Right lung (tissue), 5 donors: Measurements from ENCODE around the gene NXN. TPM values are rescaled to one million over a fixed set of nuclear protein-coding genes. Genes with fewer than 3 reads are reported as not detected.
"Not testable (repeated sequence)": the region's sequence is repeated elsewhere in the genome, so short reads cannot be mapped to it uniquely, and the experiment has no call there.

ENCODE experiments used
- DNase-seq, 2 donors: peaks; one replicate each; pipeline ENCODE4 v3.0.0-alpha.2; 2013
- polyA plus RNA-seq, 5 donors: library from polyadenylated mRNA; unstranded; fragments of 120-200 nt; gene quantifications; one replicate each; pipeline versions ENCODE4 v1.2.1 to v1.2.3, GENCODE V29; 2013; ENCODE audit warnings: inconsistent platforms in 1 of 5, low replicate concordance in 1 of 5; ENCODE audit not compliant: insufficient read length in 5 of 5, insufficient read depth in 1 of 5

The NXN gene
- polyA plus RNA-seq, 5 donors, result 42.3 to 63.5 (median 59.9) TPM

- DNase-seq, result no peak
Measured at GRCh38 chr17:835263-835662, 144.3 kb downstream of the NXN start.

GRCh38 chr17:834136-834535, 145.4 kb downstream of the NXN start:
- no peak for DNase-seq

GRCh38 chr17:830950-831349, 148.6 kb downstream of the NXN start:
- DNase-seq, result no peak

GRCh38 chr17:830381-830780, 149.2 kb downstream of the NXN start:
- DNase-seq, result no peak

GRCh38 chr17:829614-830013, 150.0 kb downstream of the NXN start:
- not testable (repeated sequence) for DNase-seq

GRCh38 chr17:828761-829160, 150.8 kb downstream of the NXN start:
- no peak for DNase-seq

- DNase-seq, result no peak
Measured at GRCh38 chr17:826778-827177, 152.8 kb downstream of the NXN start.

GRCh38 chr17:825216-825615, 154.4 kb downstream of the NXN start:
- DNase-seq, result no peak

- no peak for DNase-seq
Measured at GRCh38 chr17:824378-824777, 155.2 kb downstream of the NXN start.

- DNase-seq, result no peak
Measured at GRCh38 chr17:823501-823902, 156.1 kb downstream of the NXN start.

- no peak for DNase-seq
Measured at GRCh38 chr17:819251-819650, 160.3 kb downstream of the NXN start.

- no peak for DNase-seq
Measured at GRCh38 chr17:814371-814770, 165.2 kb downstream of the NXN start.

- no peak for DNase-seq
Measured at GRCh38 chr17:812638-813204, 166.9 kb downstream of the NXN start.

- no peak for DNase-seq
Measured at GRCh38 chr17:811051-811784, 168.4 kb downstream of the NXN start.

- DNase-seq, result no peak
Measured at GRCh38 chr17:807523-808294, 171.9 kb downstream of the NXN start.

GRCh38 chr17:806781-807522, 172.6 kb downstream of the NXN start:
- no peak for DNase-seq

- no peak for DNase-seq
Measured at GRCh38 chr17:806346-806745, 173.2 kb downstream of the NXN start.

GRCh38 chr17:805886-806285, 173.7 kb downstream of the NXN start:
- DNase-seq, result not testable (repeated sequence)

- no peak for DNase-seq
Measured at GRCh38 chr17:804541-805435, 174.8 kb downstream of the NXN start.

- DNase-seq, result no peak
Measured at GRCh38 chr17:802901-803881, 176.4 kb downstream of the NXN start.
